NCI-H748 treated with DMSO at 0.1 percent for 48 hours (cell line): ENCODE results near the gene GMFB.
"Not testable (repeated sequence)": the region's sequence is repeated elsewhere in the genome, so short reads cannot be mapped to it uniquely, and the experiment has no call there.

Source experiments
- DNase-seq: peaks from one replicate; lab custom pipeline; 2025; lab: John Stamatoyannopoulos, UW

GMFB gene

GRCh38 chr14:54458536-54458935, 30.2 kb downstream of the GMFB start:
- DNase-seq: not testable (repeated sequence)

- DNase-seq: no peak
Observed at GRCh38 chr14:54457609-54457996, 31.2 kb downstream of the GMFB start.

- DNase-seq: not testable (repeated sequence)
Observed at GRCh38 chr14:54456820-54457608, 31.8 kb downstream of the GMFB start.

GRCh38 chr14:54455363-54455762, 33.4 kb downstream of the GMFB start:
- no peak for DNase-seq

DNA sequence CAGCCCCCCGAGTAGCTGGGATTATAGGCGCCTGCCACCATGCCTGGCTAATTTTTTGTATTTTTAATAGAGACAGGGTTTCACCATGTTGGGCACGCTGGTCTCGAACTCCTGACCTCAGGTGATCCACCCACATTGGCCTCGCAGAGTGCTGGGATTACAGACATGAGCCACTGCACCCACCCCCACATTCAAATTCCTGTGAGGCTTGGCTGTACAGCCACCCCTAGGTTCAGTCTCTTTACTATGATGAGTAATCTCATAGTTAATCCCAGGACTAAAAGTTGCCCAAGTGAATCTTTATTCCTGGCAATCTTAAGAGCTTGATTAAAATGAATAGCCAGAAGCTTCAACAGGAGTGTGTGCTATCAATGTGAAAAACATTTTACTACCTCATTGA, 34.8 kb downstream of the GMFB start:
- DNase-seq: not testable (repeated sequence)

DNA sequence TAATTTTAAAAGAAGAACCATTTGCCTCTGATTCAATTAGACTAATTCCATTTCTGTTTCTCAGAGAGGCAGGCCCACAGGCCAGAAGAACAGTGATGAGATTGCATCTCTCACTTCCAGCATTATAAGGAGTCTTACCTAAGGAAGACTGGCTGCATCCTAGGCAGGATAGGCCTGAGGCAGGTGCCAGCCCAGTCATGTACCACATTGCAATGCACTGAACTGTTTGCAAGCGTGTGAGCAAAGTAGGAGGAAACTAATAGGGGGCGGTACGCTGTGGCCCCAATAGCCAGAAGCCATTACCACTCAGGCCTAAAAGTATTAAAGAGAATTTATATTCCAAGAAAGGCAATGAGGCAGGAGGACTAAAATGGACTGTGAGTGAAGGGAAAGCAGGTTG, 35.5 kb downstream of the GMFB start:
- DNase-seq: no peak

- no peak for DNase-seq
Observed at GRCh38 chr14:54451961-54452360, 36.8 kb downstream of the GMFB start.

DNA sequence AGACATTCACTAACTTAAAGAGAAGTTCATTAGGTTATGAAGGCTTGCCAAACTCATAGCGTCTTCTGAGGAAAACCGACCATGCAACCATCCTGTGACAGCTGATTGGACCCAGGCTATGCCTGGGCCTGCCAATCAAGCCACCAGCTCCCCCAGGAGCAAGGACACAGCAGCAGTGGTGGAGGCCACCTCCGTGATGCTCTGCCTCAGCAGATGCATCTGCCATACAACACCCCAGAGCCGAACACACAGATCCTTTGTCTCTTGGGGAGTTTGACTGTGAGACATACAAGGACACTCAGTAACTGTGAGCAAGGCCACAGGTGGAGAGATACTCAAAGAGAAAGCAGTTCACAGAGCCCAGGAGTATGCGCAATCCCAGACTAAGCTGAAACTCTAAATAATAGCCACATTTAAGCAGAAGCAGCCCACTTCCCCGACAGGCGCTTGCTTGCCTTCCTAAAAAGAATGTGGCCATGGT, 37.6 kb downstream of the GMFB start:
- DNase-seq: no peak

DNA sequence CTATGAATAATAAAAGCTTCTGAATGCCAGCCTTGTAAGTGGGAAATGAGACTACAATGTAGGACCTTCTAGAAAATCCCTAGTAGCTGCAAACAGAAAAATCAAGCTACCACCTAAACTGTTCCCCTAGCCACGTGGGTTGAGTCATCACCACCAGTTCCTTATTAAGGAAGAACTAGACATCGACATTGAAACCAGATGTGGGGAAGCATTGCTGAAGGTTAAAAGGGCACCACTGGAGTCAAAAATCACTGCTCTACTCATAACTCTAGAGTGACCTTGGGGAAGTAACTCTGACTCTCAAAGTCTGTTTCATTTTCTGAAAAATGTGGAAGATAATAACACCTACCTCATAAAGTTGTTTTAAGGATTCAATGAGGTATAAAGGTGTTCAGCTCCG, 38.2 kb downstream of the GMFB start:
- no peak for DNase-seq

- DNase-seq: no peak
Observed at GRCh38 chr14:54447231-54447692, 41.5 kb downstream of the GMFB start.

DNA sequence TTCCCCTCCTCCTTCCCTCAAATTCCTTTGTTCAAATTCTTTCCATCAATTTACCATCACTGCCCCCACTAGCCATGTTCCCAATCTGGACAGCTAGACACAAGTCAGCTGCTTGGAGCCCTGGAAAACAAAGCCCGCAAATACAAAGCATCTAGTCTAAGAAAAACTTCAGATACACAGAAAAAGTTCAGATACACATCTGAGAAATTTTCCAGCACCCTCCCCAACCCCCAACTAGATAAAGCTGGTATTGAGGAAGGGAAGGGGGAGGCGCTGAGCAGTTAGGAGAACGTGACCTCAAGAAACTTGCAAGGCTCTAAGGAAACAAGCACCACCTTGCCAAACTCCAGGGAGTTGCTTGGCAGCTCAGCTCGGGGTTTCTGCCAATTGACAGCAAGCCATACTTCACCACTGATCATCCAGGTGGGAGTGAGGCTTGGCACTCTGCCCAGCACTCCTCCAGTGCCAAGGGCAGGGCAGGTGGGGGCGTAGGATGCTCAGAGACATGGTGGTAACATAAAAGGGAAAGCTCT, 42.6 kb downstream of the GMFB start:
- DNase-seq: peak; percentile 8

GRCh38 chr14:54444681-54445080, 44.1 kb downstream of the GMFB start:
- no peak for DNase-seq

DNA sequence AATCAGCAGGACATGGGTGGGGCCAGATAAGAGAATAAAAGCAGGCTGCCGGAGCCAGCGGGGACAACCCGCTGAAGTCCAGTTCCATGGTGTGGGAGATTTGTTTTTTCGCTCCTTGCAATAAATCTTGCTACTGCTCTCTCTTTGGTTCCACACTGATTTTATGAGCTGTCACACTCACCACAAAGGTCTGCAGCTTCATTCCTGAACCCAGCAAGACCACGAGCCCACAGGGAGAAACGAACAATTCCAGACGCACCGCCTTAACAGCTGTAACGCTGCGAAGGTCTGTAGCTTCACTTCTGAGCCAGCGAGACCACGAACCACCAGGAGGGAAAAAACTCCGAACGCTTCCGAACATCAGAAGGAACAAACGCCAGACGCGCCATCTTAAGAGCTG, 44.8 kb downstream of the GMFB start:
- DNase-seq: no peak

DNA sequence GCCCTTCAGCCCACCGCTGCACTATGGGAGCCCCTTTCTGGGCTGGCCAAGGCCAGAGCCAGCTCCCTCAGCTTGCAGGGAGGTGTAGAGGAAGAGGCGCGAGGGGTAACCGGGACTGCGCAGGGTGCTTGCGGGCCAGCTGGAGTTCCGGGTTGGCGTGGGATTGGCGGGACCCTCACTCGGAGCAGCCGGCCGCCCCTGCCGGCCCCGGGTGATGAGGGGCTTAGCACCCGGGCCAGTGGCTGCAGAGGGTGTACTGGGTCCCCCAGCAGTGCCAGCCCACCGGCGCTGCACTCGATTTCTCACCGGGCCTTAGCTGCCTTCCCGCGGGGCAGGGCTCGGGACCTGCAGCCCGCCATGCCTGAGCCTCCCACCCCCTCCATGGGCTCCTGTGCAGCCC, 45.8 kb downstream of the GMFB start:
- not testable (repeated sequence) for DNase-seq

- peak; percentile 88 for DNase-seq
Observed at GRCh38 chr14:54440873-54441868, 47.6 kb downstream of the GMFB start, which contains the start of gene CNIH1. TSS of gene CNIH1 (minus strand) at chr14:54441374. CDS start at chr14:54441327, 47 bp downstream.

DNA sequence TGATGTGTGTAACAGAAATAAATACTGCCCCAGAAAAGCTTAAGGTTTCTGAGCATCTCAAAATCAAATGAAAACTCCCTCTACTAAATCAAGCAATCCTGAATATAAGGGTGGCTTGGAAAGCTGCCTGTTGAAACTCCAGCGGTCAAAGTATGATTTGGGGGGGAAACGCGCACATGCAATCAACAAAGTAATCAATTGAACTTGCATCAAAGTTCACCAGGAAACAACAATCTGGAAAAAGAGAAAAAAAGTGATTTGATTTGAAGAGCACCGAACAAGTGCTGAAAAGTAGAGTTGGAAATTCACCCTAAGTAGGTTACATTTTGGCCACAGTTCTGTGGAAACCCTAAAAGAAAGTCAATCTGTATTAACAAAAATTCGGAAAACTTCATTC, 48.3 kb downstream of the GMFB start:
- DNase-seq: no peak

DNA sequence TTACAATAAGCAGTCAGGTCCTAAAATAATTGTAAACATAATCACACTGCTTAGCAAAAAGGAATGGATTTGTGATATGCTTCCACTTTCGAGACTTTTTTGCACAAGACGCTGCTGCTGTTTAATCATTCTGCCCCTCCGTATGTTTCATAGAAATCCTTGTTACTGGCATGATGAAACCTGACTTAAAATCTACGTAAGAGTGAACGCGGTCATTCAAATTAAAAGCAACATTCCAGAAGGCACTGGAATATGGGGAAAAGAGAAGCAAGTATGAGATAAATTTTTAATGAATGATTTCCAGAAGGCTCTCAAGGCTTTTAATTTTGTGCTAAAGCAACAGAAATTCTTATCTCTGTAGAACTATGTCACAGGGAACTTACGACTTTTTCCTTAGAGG, 48.7 kb downstream of the GMFB start:
- no peak for DNase-seq

DNA sequence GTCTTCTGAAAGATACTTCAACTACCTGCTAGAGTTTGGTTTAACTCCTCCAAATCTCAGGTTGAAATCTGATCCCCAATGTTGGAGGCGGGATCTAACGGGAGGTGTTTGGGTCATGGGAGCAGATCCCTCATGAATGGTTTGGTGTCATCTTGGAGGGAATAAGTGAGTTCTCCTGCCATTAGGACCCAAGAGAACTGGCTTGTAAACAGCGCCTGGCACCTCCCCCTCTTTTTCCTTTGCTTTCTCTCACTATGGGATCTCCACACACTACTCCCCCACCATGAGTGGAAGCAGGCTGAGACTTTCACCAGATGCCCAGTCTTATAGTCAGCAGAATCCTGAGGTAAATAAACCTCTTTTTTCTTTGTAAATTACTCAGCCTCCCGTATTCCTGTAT, 50.1 kb downstream of the GMFB start:
- no peak for DNase-seq

DNA sequence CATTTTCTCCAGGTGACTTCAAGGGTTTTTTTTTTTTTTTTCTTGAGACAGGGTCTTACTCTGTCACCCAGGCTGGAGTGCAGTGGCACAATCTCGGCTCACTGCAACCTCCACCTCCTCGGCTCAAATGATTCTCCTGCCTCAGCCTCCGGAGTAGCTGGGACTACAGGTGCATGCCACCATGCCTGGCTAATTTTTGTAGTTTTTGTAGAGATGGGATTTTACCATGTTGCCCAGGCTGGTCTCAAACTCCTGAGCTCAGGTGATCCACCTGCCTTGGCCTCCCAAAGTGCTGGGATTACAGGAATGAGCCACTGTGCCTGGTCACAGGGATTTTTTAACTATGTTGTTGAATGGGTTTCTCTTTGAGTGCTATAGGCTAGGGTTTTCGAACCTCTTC, 50.8 kb downstream of the GMFB start:
- not testable (repeated sequence) for DNase-seq

DNA sequence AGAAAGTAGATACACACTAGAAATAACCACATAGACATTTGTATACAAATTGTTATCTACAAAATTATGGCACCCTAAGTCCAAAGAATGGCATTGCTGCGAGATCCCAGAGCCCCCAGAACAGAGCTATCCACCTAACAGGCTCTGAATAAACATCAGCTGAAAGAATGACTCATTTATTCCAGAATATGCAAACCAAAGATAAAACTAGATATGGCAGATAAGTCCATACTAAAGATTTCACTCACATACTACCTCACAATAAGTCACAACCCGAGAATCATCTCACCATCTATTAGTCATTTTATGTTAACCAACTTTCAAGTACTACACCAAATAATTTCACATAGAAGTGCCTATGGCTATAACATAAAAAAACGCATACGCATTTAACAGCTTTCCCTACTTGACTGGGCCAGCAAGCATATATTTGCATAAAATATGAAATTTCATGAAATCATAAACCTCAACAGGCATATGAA, 53.2 kb downstream of the GMFB start:
- no peak for DNase-seq

GRCh38 chr14:54428527-54428926, 60.3 kb downstream of the GMFB start:
- DNase-seq: no peak

- DNase-seq: no peak
Observed at GRCh38 chr14:54427871-54428270, 60.9 kb downstream of the GMFB start.
